GM12878 (cell line): ENCODE data around the gene HHAT. TPM values are rescaled to one million over a fixed set of nuclear protein-coding genes. Genes with fewer than 3 reads are reported as not detected.

Experiments
- ATAC-seq: fragments of 200-7000 bp; cut with Tn5 transposase; 3 replicates; pipeline ENCODE4 v1.9.1; 2020; ENCODE audit warnings: mild to moderate bottlenecking, moderate library complexity
- BruUV-seq: library from RNA; stranded (reverse); fragments of 400-500 nt; replicated peaks from 2 replicates; lab custom pipeline; 2021; lab: Mats Ljungman, UMichigan
- CTCF ChIA-PET: fragments of 300-600 bp; sonication (Branson Sonifier 250); formaldehyde crosslinking; extraction: SDS; loops from one replicate; lab custom pipeline; 2021; ENCODE audit warnings: inconsistent platforms; lab: Yijun Ruan, JAX
- POLR2A ChIA-PET: fragments of 350-600 bp; formaldehyde crosslinking; extraction: SDS; loops from one replicate; lab custom pipeline; 2021; ENCODE audit warnings: inconsistent platforms; lab: Charles Lee
- RAD21 ChIA-PET: fragments of 300-600 bp; sonication (Branson Sonifier 250); formaldehyde crosslinking; loops from one replicate; lab custom pipeline; 2023; ENCODE audit warnings: antibody characterized with exemption; ENCODE audit not compliant: unreplicated experiment; lab: Charles Lee
- SMC1A ChIA-PET: fragments of 300-600 bp; sonication (Branson Sonifier 250); formaldehyde crosslinking; loops from one replicate; lab custom pipeline; 2023; ENCODE audit not compliant: unreplicated experiment, uncharacterized antibody; lab: Charles Lee
- DNase-seq: peaks from one replicate; pipeline ENCODE4 v3.0.0-alpha.2; 2011; ENCODE audit warnings: low read depth, low spot score
- FAIRE-seq: peaks from 3 replicates; lab custom pipeline; 2011; peaks lifted over from hg19 to GRCh38; lab: Jason Lieb, UNC
- H2AFZ ChIP-seq: 2 replicates; pipeline ENCODE4 v1.6.0; 2011; ENCODE audit warnings: low read depth, low read length, control low read depth; ENCODE audit not compliant: control insufficient read depth
- H3K27ac ChIP-seq: 2 replicates; pipeline ENCODE4 v1.5.1; 2011; ENCODE audit warnings: control low read depth; ENCODE audit not compliant: control insufficient read depth, insufficient read depth
- H3K27me3 ChIP-seq, 2 experiments: replicated peaks in 1 of 2; 2 replicates each; pipeline versions ENCODE4 v1.6.0 to v1.6.1; 2011; ENCODE audit warnings: low read length in 1 of 2; ENCODE audit not compliant: control insufficient read depth in 2 of 2, insufficient read depth in 2 of 2
- H3K36me3 ChIP-seq, 2 experiments: 2 replicates each; pipeline ENCODE4 v1.5.1; 2011; ENCODE audit warnings: low read length in 1 of 2; ENCODE audit not compliant: control insufficient read depth in 2 of 2, insufficient read depth in 2 of 2
- H3K4me1 ChIP-seq: 2 replicates; pipeline ENCODE4 v1.6.1; 2011; ENCODE audit warnings: mild to moderate bottlenecking, low read length, moderate library complexity, mixed read lengths; ENCODE audit not compliant: control insufficient read depth, insufficient read depth
- H3K4me2 ChIP-seq: 2 replicates; pipeline ENCODE4 v1.6.0; 2011; ENCODE audit warnings: control low read depth; ENCODE audit not compliant: control insufficient read depth, insufficient read depth
- H3K4me3 ChIP-seq: fragments of 200-600 bp; sonication (generic); 2 replicates; pipeline ENCODE4 v1.5.1; 2016
- H3K79me2 ChIP-seq: 2 replicates; pipeline ENCODE4 v1.6.0; 2011; ENCODE audit warnings: low read length; ENCODE audit not compliant: control insufficient read depth, insufficient read depth
- H3K9ac ChIP-seq: 2 replicates; pipeline ENCODE4 v1.8.0; 2011; ENCODE audit warnings: low read length, control low read depth, mixed read lengths; ENCODE audit not compliant: control insufficient read depth, insufficient read depth
- H3K9me3 ChIP-seq: replicated peaks from 3 replicates; pipeline ENCODE4 v1.5.1; 2011; ENCODE audit warnings: mild to moderate bottlenecking, low read length; ENCODE audit not compliant: control insufficient read depth, insufficient read depth
- H4K20me1 ChIP-seq: 2 replicates; pipeline ENCODE4 v1.6.0; 2011; ENCODE audit not compliant: control insufficient read depth, insufficient read depth
- BCL3 ChIP-seq: IDR thresholded peaks from 2 replicates; pipeline ENCODE4 v1.6.1; 2011; ENCODE audit warnings: borderline replicate concordance, low read depth, mild to moderate bottlenecking, moderate library complexity, low read length; ENCODE audit not compliant: insufficient read depth, poor library complexity, severe bottlenecking
- CEBPB ChIP-seq, 2 experiments: fragments of 150-350 bp in 1 of 2; IDR thresholded peaks; 2 replicates each; pipeline ENCODE4 v1.6.1; 2012 to 2014; ENCODE audit warnings: low read depth in 2 of 2, low read length in 2 of 2, borderline replicate concordance in 1 of 2, inconsistent platforms in 1 of 2
- IKZF1 ChIP-seq: fragments of 450-650 bp; conservative IDR thresholded peaks from 2 replicates; pipeline ENCODE4 v1.6.1; 2017; ENCODE audit warnings: antibody characterized with exemption, mild to moderate bottlenecking
- IRF3 ChIP-seq: fragments of 450-650 bp; IDR thresholded peaks from 2 replicates; pipeline ENCODE4 v1.6.1; 2014; ENCODE audit warnings: mild to moderate bottlenecking
- MAX ChIP-seq: IDR thresholded peaks from 2 replicates; pipeline ENCODE4 v1.6.1; 2012; ENCODE audit warnings: low read depth, low read length, improper control_type of control experiment
- MEF2A ChIP-seq: IDR thresholded peaks from 2 replicates; pipeline ENCODE4 v1.6.1; 2011; ENCODE audit warnings: low read depth, mild to moderate bottlenecking, low read length, moderate library complexity; ENCODE audit not compliant: insufficient read depth
- MLLT1 ChIP-seq: fragments of 450-650 bp; IDR thresholded peaks from 2 replicates; pipeline ENCODE4 v1.6.1; 2016; ENCODE audit warnings: mild to moderate bottlenecking
- POLR2A ChIP-seq: IDR thresholded peaks from 2 replicates; pipeline ENCODE4 v1.6.1; 2011; ENCODE audit warnings: low read depth, mild to moderate bottlenecking, low read length
- SMC3 ChIP-seq: IDR thresholded peaks from 2 replicates; pipeline ENCODE4 v1.6.1; 2011; ENCODE audit warnings: low read length, improper control_type of control experiment, borderline replicate concordance
- SPI1 ChIP-seq: IDR thresholded peaks from 2 replicates; pipeline ENCODE4 v1.6.1; 2011; ENCODE audit warnings: low read depth, mild to moderate bottlenecking, low read length, moderate library complexity, borderline replicate concordance; ENCODE audit not compliant: insufficient read depth
- YBX1 ChIP-seq: fragments of 450-650 bp; IDR thresholded peaks from 2 replicates; pipeline ENCODE4 v1.6.1; 2016; ENCODE audit warnings: antibody characterized with exemption
- YY1 ChIP-seq: IDR thresholded peaks from 2 replicates; pipeline ENCODE4 v1.6.1; 2011; ENCODE audit warnings: low read depth, mild to moderate bottlenecking, low read length
- ZNF24 ChIP-seq: fragments of 450-650 bp; IDR thresholded peaks from 2 replicates; pipeline ENCODE4 v1.6.1; 2017; ENCODE audit warnings: antibody characterized with exemption, mild to moderate bottlenecking
- WGBS: methylation state at CpG from one replicate; pipeline ENCODE4 v1.1.6; 2016; ENCODE audit warnings: low lambda C conversion rate; ENCODE audit not compliant: insufficient replicate concordance, insufficient coverage; ENCODE audit errors: missing lambda C conversion rate; 5-methylcytosine and 5-hydroxymethylcytosine counted together
- in situ Hi-C: fragments of 300-500 bp; cut with MboI; formaldehyde crosslinking; loops from 9 replicates; pipeline ENCODE4 v1.14.3; 2018; ENCODE audit warnings: mixed read lengths
- intact Hi-C: fragments of 100-400 bp; cut with micrococcal nuclease; formaldehyde crosslinking; loops from one replicate; pipeline ENCODE4 v1.14.2; 2022; ENCODE audit not compliant: unreplicated experiment
- polyA plus RNA-seq, 11 experiments: library from polyadenylated mRNA; depleted of rRNA in 4 of 11; unstranded in 6 of 11; stranded (reverse) in 5 of 11; fragments of >200 nt; fragmentation: Nextera tagmentation in 4 of 11; fragmentation: Illumina TruSeq in 1 of 11; extraction: Ambion mirVana in 4 of 11; extraction: Trizol in 1 of 11; gene quantifications; 1 replicate in 1 of 11; 2 replicates in 10 of 11; pipeline versions ENCODE4 v1.2.1 to v1.2.3, GENCODE V29; 2011 to 2016; ENCODE audit warnings: inconsistent platforms in 2 of 11, missing spikeins in 2 of 11, low read depth in 1 of 11
- total RNA-seq, 4 experiments: library from RNA; depleted of rRNA in 3 of 4; stranded (reverse); fragments of >200 nt in 3 of 4; fragmentation: Illumina TruSeq in 1 of 4; extraction: Trizol in 1 of 4; gene quantifications; 2 replicates each; pipeline versions ENCODE4 v1.2.1 to v1.2.3, GENCODE V29; 2013 to 2021
- TF ChIP-seq, protein P1 (sequence below): fragments of 450-650 bp; IDR thresholded peaks from 2 replicates; pipeline ENCODE4 v1.6.1; 2017; ENCODE audit warnings: mild to moderate bottlenecking, low read depth, inconsistent platforms; ENCODE audit not compliant: poor library complexity, severe bottlenecking

The HHAT gene
- total and polyA plus RNA-seq, 10 of the 15 experiments (the other 5 are each of a cell fraction or from before 2014, with no cell fraction given), result 1.2 to 37.6 (median 2.6) TPM

DNA sequence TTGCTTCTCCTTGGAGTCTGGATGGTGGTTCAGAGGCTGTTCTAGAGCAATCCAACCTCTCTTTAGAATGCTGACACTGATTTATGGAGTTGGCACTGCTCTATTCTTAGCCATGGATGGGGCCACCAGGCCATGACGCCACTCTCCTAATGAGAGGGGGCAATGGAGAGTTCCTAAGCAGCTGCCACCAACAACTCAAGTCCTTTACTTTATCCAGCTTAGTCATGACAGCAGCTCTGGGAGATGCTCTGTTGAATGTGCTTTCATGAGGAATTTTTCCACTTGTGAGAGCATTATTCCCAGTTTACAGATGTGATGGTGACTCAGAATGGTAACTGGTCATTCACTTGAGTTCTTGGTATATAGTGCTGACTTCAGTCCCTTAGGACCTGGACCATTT is 366.3 kb downstream of the HHAT start:
- Histone ChIP-seq H3K27ac (no peak overlapping the region), H3K79me2 (no peaks in the 10 kb centered on the region), H3K4me1 (peaks cover 20% of the 10 kb centered on the region), H3K36me3 (no peaks in the 10 kb centered on the region), H3K4me2 (no peak overlapping the region), H2AFZ (no peak overlapping the region), H3K9me3 (no peaks in the 10 kb centered on the region), H3K9ac (no peak overlapping the region), H3K27me3 (no peaks in the 10 kb centered on the region), H4K20me1 (no peaks in the 10 kb centered on the region), H3K4me3 (no peak overlapping the region)
- BruUV-seq, result no TSS peak
- in situ Hi-C loops (no loop called here), intact Hi-C loops (no loop called here)
- TF ChIP-seq, protein P1, sequence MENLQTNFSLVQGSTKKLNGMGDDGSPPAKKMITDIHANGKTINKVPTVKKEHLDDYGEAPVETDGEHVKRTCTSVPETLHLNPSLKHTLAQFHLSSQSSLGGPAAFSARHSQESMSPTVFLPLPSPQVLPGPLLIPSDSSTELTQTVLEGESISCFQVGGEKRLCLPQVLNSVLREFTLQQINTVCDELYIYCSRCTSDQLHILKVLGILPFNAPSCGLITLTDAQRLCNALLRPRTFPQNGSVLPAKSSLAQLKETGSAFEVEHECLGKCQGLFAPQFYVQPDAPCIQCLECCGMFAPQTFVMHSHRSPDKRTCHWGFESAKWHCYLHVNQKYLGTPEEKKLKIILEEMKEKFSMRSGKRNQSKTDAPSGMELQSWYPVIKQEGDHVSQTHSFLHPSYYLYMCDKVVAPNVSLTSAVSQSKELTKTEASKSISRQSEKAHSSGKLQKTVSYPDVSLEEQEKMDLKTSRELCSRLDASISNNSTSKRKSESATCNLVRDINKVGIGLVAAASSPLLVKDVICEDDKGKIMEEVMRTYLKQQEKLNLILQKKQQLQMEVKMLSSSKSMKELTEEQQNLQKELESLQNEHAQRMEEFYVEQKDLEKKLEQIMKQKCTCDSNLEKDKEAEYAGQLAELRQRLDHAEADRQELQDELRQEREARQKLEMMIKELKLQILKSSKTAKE, result no peak
- TF ChIP-seq SMC3 (no peak), IRF3 (no peak), IKZF1 (no peak), CEBPB (IDR thresholded peaks at IDR 0.05; ENCODE audit: borderline replicate concordance in 1 of 2, low read depth in 2 of 2, low read length in 2 of 2) (no peak), ZNF24 (no peak), YY1 (no peak), MLLT1 (no peak), BCL3 (no peak), YBX1 (no peak), SPI1 (no peak), MAX (no peak), MEF2A (no peak), POLR2A (no peak)
- ChIA-PET SMC1A (interaction anchor here (0.9 to 3.2 kb wide), 2 partner anchors 10 kb away, joined by 3 to 16 read pairs; no protein-coding TSS in a partner anchor), RAD21 (interaction anchor here (2.7 kb wide), 1 partner anchor 10 kb away, joined by 12 read pairs; no protein-coding TSS in a partner anchor), POLR2A (no interaction called here), CTCF (interaction anchor here (0.9 to 3.0 kb wide), 3 partner anchors 10 to 31 kb away, joined by 3 to 13 read pairs (median 6); no protein-coding TSS in a partner anchor)
- FAIRE-seq, result no peak
- no peak for ATAC-seq
- 0% methylated on average over 1 of the region's 1 CpG for WGBS
- no peak for DNase-seq
